Measurements from ENCODE around the gene TNFSF18. TPM values are rescaled to one million over a fixed set of nuclear protein-coding genes. Genes with fewer than 3 reads are reported as not detected.

The TNFSF18 gene
- total and polyA plus RNA-seq, 2 of the 4 experiments (the other 2 are of a cell fraction), result 0.12 to 0.18 TPM

- Histone ChIP-seq H3K4ac (ENCODE audit: low read depth, low read length) (no peak overlapping the region), H3K36me3 (ENCODE audit: control insufficient read depth, insufficient read depth, low read length) (no peaks in the 10 kb centered on the region), H2BK5ac (ENCODE audit: low read depth, low read length, poor library complexity, severe bottlenecking) (no peak overlapping the region), H3K9me3 (ENCODE audit: control insufficient read depth, insufficient read depth, low read length) (no peaks in the 10 kb centered on the region), H2BK20ac (ENCODE audit: low read depth, low read length) (peak overlapping the region; percentile 3; the same call in 1 of the 2 replicates), H3K4me3 (ENCODE audit: insufficient read depth, low read depth, low read length) (no peak overlapping the region), H3K56ac (ENCODE audit: extremely low read depth, insufficient read depth, low read length) (no peak overlapping the region), H2AK5ac (ENCODE audit: low read depth, low read length) (no peak overlapping the region; the same call in 1 of the 2 replicates), H3K27me3 (ENCODE audit: control insufficient read depth, insufficient read depth, low read length) (no peaks in the 10 kb centered on the region), H3K14ac (replicated peaks; ENCODE audit: low read depth, low read length) (0 out of 2 replicates have a peak overlapping the region, but pooled peaks have one; percentile 72), H3K18ac (ENCODE audit: low read depth, low read length) (no peak overlapping the region), H2AK9ac (replicated peaks; ENCODE audit: low read depth, low read length, poor library complexity) (no peak overlapping the region), H4K20me1 (ENCODE audit: insufficient read depth, low read length) (no peaks in the 10 kb centered on the region), H3K9me1 (ENCODE audit: insufficient read depth, low read length) (no peaks in the 10 kb centered on the region), H4K91ac (ENCODE audit: insufficient read depth, low read depth, low read length) (no peak overlapping the region; the same call in 1 of the 2 replicates), H3K4me2 (ENCODE audit: low read depth, low read length) (no peak overlapping the region), H4K5ac (ENCODE audit: low read depth, low read length) (no peak overlapping the region), H2BK120ac (ENCODE audit: low read depth, low read length) (no peak overlapping the region), H4K8ac (ENCODE audit: low read depth in 2 of 2, low read length in 2 of 2) (no peak overlapping the region), H3K4me1 (ENCODE audit: control insufficient read depth, insufficient read depth, low read length) (0 out of 2 replicates have a peak, but pooled peaks cover 2% of the 10 kb centered on the region), H3K23ac (ENCODE audit: low read depth, low read length) (no peak overlapping the region), H2BK15ac (ENCODE audit: low read depth, low read length) (no peak overlapping the region), H3K27ac (ENCODE audit: insufficient read depth, low read length) (no peak overlapping the region), H3K9ac (ENCODE audit: low read depth, low read length) (no peak overlapping the region), H2AFZ (replicated peaks; ENCODE audit: low read length, poor library complexity) (no peak overlapping the region), H3K79me1 (ENCODE audit: low read depth in 1 of 2, low read length in 2 of 2) (no peaks in the 10 kb centered on the region)
- POLR2A ChIA-PET (ENCODE audit: unreplicated experiment), result no interaction called here
- dilution Hi-C loops (cut with HindIII; ENCODE audit: low sequenced_read_pairs, unreplicated experiment), result no loop called here
- WGBS, 2 experiments (ENCODE audit: extremely low coverage in 2 of 2, insufficient read length in 1 of 2), result no CpG with 5 or more reads among the region's 4 CpGs
- ATAC-seq (ENCODE audit: low read depth) (no peak), DNase-seq (no peak)
- no TSS peak for BruUV-seq (replicated peaks)
- no peak for TF ChIP-seq MXI1 (IDR thresholded peaks at IDR 0.05; ENCODE audit: borderline replicate concordance, low read depth, low read length)
- no peak for TF ChIP-seq CEBPB (IDR thresholded peaks at IDR 0.05; ENCODE audit: low read depth, low read length)
- TF ChIP-seq RCOR1 (IDR thresholded peaks at IDR 0.05; ENCODE audit: insufficient replicate concordance, low read length), result no peak
- TF ChIP-seq, protein P1, sequence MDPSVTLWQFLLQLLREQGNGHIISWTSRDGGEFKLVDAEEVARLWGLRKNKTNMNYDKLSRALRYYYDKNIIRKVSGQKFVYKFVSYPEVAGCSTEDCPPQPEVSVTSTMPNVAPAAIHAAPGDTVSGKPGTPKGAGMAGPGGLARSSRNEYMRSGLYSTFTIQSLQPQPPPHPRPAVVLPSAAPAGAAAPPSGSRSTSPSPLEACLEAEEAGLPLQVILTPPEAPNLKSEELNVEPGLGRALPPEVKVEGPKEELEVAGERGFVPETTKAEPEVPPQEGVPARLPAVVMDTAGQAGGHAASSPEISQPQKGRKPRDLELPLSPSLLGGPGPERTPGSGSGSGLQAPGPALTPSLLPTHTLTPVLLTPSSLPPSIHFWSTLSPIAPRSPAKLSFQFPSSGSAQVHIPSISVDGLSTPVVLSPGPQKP (IDR thresholded peaks at IDR 0.05; ENCODE audit: borderline replicate concordance, low read depth, low read length), result no peak
- intact Hi-C loops (cut with micrococcal nuclease), result no loop called here
- in situ Hi-C loops (cut with MboI; ENCODE audit: low sequenced_read_pairs), result no loop called here
- CTCF ChIA-PET, result no interaction called here
Observed at GRCh38 chr1:173052681-173053196, 2.0 kb upstream of the TNFSF18 start.
